Activated CD4-positive, alpha-beta T cell treated with anti-CD3 and anti-CD28 coated beads, Interleukin-2, amount 50 U/mL, for 1 hour (primary cell): ENCODE results near the gene CDK14.

ENCODE experiments used
- DNase-seq: peaks from one replicate; pipeline ENCODE4 v3.0.0-alpha.2; 2020

The CDK14 gene

DNA sequence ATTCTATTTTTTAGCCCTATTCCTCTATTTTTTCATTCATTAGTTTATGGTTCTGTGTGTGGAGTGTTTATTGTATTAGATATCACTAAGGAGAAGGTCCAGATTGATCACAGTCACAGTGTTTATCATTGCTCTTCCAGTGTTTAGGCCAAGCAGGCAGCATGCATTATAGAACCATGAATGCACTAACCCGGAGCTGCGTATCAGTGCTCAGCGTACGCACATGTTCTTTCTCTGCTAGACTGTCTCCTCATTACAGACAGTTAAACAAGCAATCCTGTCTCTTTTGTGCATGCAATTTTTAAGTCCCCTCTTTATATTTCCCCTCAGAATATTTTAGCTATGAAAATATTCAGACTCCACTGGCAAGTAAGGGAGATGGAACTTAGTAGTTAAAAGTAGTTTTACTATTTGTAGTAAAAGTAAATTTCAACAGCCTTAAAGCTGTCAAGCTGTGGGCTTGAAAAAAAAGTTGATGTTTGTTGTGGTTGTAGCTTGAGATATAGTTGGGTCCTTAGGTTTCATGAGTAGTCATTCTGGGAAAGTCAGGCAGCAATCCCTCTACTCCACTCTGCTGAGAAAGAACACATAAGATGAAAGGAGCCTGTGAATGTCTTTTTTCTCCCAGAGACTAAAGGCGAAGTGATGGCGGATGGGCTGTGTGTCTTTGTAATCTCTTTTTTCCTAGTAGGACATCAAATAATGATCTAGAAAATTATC lies 260.4 kb downstream of the CDK14 start:
- DNase-seq: no peak

GRCh38 chr7:90857603-90858002 lies 261.5 kb downstream of the CDK14 start:
- DNase-seq: no peak

DNA sequence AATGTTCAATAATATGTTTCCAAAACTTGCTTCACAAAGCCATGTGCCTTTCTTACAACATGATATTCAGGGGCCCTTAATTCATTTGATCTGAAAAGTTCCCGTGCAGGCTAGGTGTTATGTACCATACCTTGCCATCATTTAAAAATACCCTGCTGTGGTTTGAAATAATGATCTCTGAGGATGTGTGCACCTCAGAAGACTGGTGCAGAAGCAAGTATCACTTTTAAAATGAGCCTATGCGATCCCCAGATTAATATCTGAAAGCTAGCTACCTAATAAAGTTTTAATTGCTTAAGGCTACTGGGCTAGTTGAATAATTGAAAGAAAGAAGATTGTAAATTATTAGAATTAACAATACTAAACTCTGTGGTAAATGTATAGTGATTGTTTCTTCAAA lies 262.4 kb downstream of the CDK14 start:
- DNase-seq: no peak

DNA sequence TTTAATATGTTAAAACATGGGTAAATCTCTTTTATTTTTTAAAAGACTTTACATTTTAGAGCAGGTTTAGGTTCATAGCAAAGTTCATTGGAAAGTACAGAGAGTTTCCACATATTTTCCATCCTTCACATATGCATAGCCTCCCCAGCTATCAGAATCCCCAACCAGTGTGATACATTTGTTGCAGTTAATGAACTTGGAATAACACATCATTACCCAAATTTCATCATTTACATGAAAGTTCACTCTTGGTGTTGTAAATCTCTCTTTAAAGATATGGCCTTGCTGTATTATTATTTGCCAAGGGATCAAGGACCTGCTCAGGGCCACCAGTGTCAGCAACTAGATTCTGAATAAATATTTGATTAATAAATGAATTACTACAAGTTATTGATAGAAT lies 263.4 kb downstream of the CDK14 start:
- no peak for DNase-seq

GRCh38 chr7:90864088-90864487 lies 268.0 kb downstream of the CDK14 start:
- no peak for DNase-seq

DNA sequence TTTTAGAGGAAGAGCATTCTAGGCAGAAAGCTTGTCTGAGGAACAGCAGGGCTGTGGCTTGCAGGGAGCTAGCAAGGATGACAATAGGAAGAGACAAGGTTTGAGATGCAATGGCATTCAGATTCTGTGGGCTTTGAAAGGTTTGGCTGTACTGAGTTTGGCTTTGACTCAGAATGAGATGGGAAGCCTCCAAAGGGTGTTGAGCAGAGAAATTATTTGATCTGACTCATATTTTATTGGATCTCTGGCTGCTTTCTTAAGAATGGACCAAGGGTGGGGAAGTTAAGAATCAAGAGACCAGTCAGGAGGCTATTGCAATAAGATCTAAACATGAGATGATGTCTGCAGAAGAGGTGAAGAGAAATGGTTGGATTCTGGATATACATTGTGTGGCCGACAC lies 273.2 kb downstream of the CDK14 start:
- DNase-seq: no peak

GRCh38 chr7:90876701-90877100 lies 280.6 kb downstream of the CDK14 start:
- no peak for DNase-seq

DNA sequence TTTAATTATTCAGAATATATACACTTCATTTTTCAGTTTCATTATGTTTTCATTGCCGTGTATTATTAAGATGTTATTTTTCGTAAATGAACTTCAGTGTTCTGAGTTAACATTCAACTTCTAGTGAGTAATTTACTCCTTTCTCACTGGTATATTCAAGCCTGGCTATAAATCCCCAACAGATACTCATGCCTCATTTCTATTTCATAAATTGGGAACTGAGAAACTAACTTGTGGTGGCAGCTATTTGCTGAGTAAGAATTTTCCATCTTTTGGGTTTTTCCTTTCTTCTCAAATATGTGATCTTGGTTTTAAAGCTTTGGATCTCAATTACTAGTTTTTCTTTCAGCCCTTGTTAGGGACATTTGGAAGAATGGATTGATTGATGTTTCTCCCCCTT lies 281.1 kb downstream of the CDK14 start:
- no peak for DNase-seq

DNA sequence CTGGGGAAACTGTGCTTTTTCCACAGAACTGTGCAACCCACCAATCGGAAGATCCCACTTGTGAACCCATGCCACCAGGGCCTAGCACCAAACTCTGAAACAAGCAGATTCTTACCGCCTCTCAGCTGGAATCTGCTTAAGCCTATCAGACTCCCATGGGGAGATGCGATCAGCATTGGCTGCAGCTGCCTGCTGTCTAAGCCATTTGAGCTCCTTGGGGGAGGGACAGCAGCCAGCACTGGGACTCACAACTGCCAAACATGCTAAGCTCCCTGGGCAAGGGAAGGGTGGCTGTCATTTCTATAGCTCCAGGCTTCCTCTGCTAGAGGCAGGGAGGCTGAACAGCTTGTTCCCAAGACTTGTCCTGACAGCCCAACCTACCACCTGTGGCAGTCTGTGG lies 283.8 kb downstream of the CDK14 start:
- no peak for DNase-seq

GRCh38 chr7:90886416-90886815 lies 290.3 kb downstream of the CDK14 start:
- no peak for DNase-seq

GRCh38 chr7:90889210-90889609 lies 293.1 kb downstream of the CDK14 start:
- no peak for DNase-seq

DNA sequence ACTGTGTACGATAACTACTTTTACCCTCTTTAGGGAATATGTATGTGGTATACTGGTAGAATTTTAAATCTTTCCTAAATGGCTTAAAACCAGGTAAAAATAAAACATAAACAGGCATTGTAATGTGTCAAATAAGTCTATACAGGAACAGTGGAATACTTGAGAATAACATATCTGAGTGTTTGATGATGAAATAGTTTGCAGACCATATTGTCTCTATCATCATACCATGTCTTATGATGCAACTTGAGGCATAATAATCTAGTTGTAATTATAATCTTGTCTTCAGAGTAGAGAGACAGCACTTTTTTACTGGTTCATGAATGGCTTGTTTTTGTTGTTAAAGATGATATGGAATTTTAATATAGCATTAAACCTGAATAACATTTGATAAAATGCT lies 293.5 kb downstream of the CDK14 start:
- DNase-seq: no peak

- no peak for DNase-seq
These were observed 295.4 kb downstream of the CDK14 start for GRCh38 chr7:90891529-90891928.

GRCh38 chr7:90892213-90892612 lies 296.1 kb downstream of the CDK14 start:
- DNase-seq: no peak

DNA sequence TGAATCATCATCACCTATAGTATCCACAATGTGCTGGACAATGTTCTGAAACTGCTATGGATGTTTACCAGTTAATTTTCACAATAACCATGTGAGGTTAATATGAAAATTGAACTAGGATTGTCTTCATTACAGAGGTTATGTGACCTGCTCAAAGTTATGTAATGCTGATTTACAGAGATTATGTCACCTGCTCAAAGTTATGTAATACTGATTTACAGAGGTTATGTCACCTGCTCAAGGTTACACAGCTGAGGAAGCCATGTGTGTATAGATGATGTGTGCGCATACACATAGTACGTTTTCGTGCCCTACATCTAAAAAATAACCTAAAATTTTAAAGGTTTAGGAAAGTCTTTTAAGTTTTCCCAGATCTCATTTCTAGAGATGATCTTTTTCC lies 298.0 kb downstream of the CDK14 start:
- no peak for DNase-seq

DNA sequence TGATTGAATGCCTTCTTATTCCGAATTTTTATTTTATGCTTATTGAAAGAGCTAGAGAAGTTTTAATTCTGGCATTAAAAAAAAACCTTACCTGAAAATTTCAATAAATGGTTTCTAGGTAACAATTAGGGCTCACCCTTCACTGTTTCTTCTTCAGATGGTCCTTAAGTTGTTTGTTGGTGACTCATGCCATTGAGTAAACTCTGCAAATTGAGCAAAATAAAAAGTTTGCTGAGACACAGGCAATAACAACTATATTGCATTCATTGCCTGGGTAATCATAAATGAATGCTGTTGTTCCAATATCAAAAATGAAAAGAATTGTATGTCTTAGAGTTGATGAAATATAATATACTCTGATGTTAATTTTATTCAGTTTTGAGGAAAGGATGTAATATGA lies 300.3 kb downstream of the CDK14 start:
- no peak for DNase-seq

DNA sequence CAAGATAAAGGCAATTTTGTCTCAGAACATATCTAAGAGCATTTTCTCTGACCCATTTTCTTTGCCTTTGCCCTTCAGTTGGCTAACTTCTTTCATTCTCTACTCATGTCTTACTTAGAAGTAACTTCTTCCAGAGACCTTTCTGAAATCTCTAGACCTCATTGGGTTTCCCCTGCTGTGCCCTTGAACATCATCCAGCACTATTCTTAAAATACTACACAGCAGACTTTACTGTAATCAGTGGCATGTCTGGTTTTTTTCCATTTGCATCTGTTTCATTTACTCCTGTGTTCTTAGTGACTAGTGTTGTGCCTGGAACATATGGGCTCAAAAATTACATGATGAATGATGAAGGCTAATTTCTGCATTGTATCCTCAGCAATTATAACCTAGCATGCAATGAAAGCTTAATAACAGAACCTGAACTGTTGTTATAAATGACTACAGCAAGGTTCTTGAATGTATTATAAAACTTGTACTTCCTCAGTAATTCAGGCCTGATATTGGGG lies 301.9 kb downstream of the CDK14 start:
- no peak for DNase-seq

- no peak for DNase-seq
These were observed 304.7 kb downstream of the CDK14 start for GRCh38 chr7:90900628-90901356.

GRCh38 chr7:90903841-90904240 lies 307.7 kb downstream of the CDK14 start:
- DNase-seq: no peak

- no peak for DNase-seq
These were observed 314.0 kb downstream of the CDK14 start for GRCh38 chr7:90910136-90910535.

GRCh38 chr7:90916319-90916718 lies 320.2 kb downstream of the CDK14 start:
- DNase-seq: no peak

GRCh38 chr7:90917539-90917938 lies 321.4 kb downstream of the CDK14 start:
- no peak for DNase-seq

DNA sequence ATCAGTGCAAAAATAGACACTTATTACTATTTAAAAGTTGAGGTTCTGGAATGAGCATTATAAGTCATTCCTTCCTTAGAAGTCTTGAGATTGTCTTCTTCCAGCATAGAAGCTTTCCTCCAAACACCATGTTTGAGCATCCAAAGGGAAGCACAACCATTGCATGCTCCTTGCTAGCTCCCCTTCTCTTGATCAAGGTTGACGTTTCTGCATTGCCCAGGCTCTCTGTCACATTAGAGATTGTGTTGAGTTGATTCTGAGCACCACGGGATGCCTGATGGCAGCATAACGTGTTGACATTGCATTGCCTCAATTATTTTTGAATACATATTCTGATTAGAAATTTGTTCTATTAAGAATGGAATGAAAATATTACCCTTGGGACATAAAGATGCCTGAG lies 322.2 kb downstream of the CDK14 start:
- no peak for DNase-seq

DNA sequence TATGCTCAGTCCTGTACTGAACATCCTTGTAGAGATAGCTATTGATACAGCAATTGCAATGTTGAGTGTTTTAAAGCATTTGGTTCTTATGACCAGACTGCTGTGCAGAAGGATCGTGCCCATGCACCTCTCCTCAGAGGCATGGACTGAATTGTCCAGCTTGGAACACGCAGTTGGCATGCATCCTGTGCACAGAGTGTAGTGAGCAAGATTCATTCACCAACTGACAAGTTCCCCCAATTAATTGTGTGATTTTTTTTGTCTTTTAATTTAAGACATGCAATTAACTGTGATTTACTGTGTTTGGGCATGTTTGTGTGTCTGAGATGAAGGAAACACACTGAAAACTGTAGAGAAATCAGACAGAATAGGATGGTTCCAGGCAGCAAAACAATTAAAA lies 323.7 kb downstream of the CDK14 start:
- DNase-seq: no peak

DNA sequence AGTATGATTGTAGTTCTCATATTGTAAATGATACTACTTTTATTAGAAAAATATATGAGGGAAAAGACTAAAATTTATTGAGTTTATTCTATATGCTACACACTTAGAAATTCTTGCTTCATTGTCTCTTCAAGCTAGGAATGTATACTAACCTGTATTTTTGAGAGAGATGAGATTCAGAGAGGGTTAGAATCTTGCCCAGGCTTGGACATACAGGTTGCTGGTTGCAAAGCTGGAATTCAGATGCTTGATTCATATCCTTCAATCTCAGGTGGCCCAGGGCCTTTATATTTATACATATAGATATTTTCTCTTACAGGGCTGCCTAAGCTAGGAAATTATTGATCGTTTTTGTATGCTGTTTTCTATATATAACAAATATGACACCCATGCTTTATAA lies 324.2 kb downstream of the CDK14 start:
- DNase-seq: no peak
